T-cell (primary cell): ENCODE results near the gene LARP4. TPM values are rescaled to one million over a fixed set of nuclear protein-coding genes. Genes with fewer than 3 reads are reported as not detected.

Experiments used
- ATAC-seq, 4 experiments: fragments of 200-7000 bp in 3 of 4; fragments of 150-1000 bp in 1 of 4; cut with Tn5 transposase; replicated peaks in 1 of 4; 1 replicate in 3 of 4; 2 replicates in 1 of 4; pipeline ENCODE4 v1.10.0; 2021; ENCODE audit warnings: moderate library complexity in 3 of 4, mild to moderate bottlenecking in 2 of 4, moderate number of reproducible peaks in 1 of 4
- CTCF ChIA-PET, 2 donors: fragments of 300-600 bp; sonication (Branson Sonifier 250); formaldehyde crosslinking; loops; one replicate each; lab custom pipeline; 2022; ENCODE audit warnings: antibody characterized with exemption in 2 of 2; lab: Charles Lee
- POLR2A ChIA-PET, 2 donors: fragments of 300-600 bp; sonication (Branson Sonifier 250); formaldehyde crosslinking; loops; one replicate each; lab custom pipeline; 2022; ENCODE audit warnings: antibody characterized with exemption in 2 of 2; lab: Charles Lee
- DNase-seq, 35 experiments: peaks; one replicate each; pipeline versions ENCODE4 v3.0.0 to v3.0.0-alpha.2; 2013 to 2023
- H3K27ac ChIP-seq: one replicate; pipeline ENCODE4 v1.5.1; 2013; ENCODE audit warnings: low read length
- H3K27me3 ChIP-seq, 2 experiments: replicated peaks in 1 of 2; 1 replicate in 1 of 2; 2 replicates in 1 of 2; pipeline versions ENCODE4 v1.6.1 to v1.7.0; 2013; ENCODE audit warnings: low read length in 1 of 2, mixed read lengths in 1 of 2; ENCODE audit not compliant: control insufficient read depth in 2 of 2, insufficient read depth in 2 of 2; ENCODE audit errors: extremely low read depth in 1 of 2
- H3K36me3 ChIP-seq, 2 donors: 1 replicate in 1 of 2; 2 replicates in 1 of 2; pipeline versions ENCODE4 v1.6.1 to v1.7.0; 2013; ENCODE audit warnings: low read length in 1 of 2; ENCODE audit not compliant: control insufficient read depth in 2 of 2, insufficient read depth in 1 of 2; ENCODE audit errors: extremely low read depth in 1 of 2
- H3K4me1 ChIP-seq, 2 experiments: 1 replicate in 1 of 2; 2 replicates in 1 of 2; pipeline versions ENCODE4 v1.6.1 to v1.7.0; 2013; ENCODE audit warnings: low read length in 2 of 2, mixed read lengths in 1 of 2; ENCODE audit not compliant: insufficient read depth in 2 of 2, control insufficient read depth in 1 of 2; ENCODE audit errors: extremely low read depth in 1 of 2
- H3K4me3 ChIP-seq, 2 donors: 1 replicate in 1 of 2; 2 replicates in 1 of 2; pipeline versions ENCODE4 v1.5.1 to v1.7.0; 2013; ENCODE audit warnings: mild to moderate bottlenecking in 2 of 2, low read length in 1 of 2, moderate library complexity in 1 of 2; ENCODE audit not compliant: control insufficient read depth in 1 of 2; ENCODE audit errors: extremely low read depth in 1 of 2
- H3K9me3 ChIP-seq: 2 replicates; pipeline ENCODE4 v1.7.0; 2013
- H3K27ac Mint-ChIP-seq, 2 donors: one replicate each; pipeline ENCODE4 v1.8.0; 2020 to 2021; ENCODE audit warnings: mild to moderate bottlenecking in 2 of 2, mixed read lengths in 2 of 2
- H3K27me3 Mint-ChIP-seq, 2 donors: one replicate each; pipeline ENCODE4 v1.8.0; 2021 to 2022; ENCODE audit warnings: mixed read lengths in 2 of 2
- H3K36me3 Mint-ChIP-seq: one replicate; pipeline ENCODE4 v1.8.0; 2021; ENCODE audit warnings: mixed read lengths
- H3K4me1 Mint-ChIP-seq, 3 donors: one replicate each; pipeline ENCODE4 v1.8.0; 2020 to 2022; ENCODE audit warnings: mixed read lengths in 3 of 3, mild to moderate bottlenecking in 1 of 3
- H3K4me3 Mint-ChIP-seq, 3 donors: one replicate each; pipeline ENCODE4 v1.8.0; 2020 to 2022; ENCODE audit warnings: mild to moderate bottlenecking in 3 of 3, mixed read lengths in 3 of 3, moderate library complexity in 3 of 3
- H3K9me3 Mint-ChIP-seq, 3 donors: one replicate each; pipeline ENCODE4 v1.8.0; 2020 to 2022; ENCODE audit warnings: mixed read lengths in 3 of 3
- WGBS: methylation state at CpG from one replicate; pipeline ENCODE4 v1.1.5; 2013; ENCODE audit warnings: missing lambda C conversion rate; ENCODE audit not compliant: insufficient coverage; 5-methylcytosine and 5-hydroxymethylcytosine counted together
- total RNA-seq, 35 experiments: library from RNA in 6 of 35; stranded (reverse) in 6 of 35; fragments of 120-200 nt in 1 of 35; gene quantifications; one replicate each; pipeline versions ENCODE4 v1.2.1 to v1.2.4 and lab custom pipeline; 2013 to 2026

Gene LARP4
- total RNA-seq, 5 donors from 2014 or later (not counting 1 experiment from before 2014, with no cell fraction given) = 22.2 to 38.8 (median 36.7) TPM

DNA sequence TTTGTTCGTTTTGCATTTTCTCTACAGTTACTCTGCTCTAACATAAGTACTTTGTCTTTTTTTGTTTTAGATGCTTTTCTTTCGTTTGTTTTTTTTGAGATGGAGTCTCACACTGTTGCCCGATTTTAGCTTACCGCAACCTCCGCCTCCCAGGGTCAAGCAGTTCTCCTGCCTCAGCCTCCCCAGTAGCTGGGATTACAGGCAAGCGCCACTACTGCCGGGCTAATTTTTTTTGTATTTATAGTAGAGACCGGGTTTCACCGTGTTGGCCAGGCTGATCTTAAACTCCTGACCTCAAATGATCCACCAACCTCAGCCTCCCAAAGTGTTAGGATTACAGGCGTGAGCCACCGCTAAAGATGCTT, 106.8 kb downstream of the LARP4 start:
- Histone ChIP-seq H3K9me3 (no peaks in the 10 kb centered on the region), H3K36me3 (no peaks in the 10 kb centered on the region), H3K4me1 (peaks cover 45 to 50% of the 10 kb centered on the region in 2 experiments), H3K4me3 (no peak overlapping the region), H3K27ac (no peak overlapping the region), H3K27me3 (no peaks in the 10 kb centered on the region)
- peaks cover 55 to 61% (median 60%) of the 10 kb centered on the region in 3 donors for H3K4me1 Mint-ChIP-seq
- WGBS = 93% methylated on average over 3 of the region's 11 CpGs
- DNase-seq (no peak), ATAC-seq (no peak)
- CTCF ChIA-PET = interaction anchor here (0.6 to 3.4 kb wide), 8 partner anchors 10 to 864 kb away, joined by 3 to 15 read pairs (median 3); no protein-coding TSS in a partner anchor
- H3K27ac Mint-ChIP-seq = peak overlapping the region; percentile 91 to 92
- POLR2A ChIA-PET = interaction anchor here in 1 of 2 donors (0.6 kb wide), 2 partner anchors 18 to 48 kb away, joined by 4 to 5 read pairs; no protein-coding TSS in a partner anchor
- no peaks in the 10 kb centered on the region for H3K9me3 Mint-ChIP-seq
- H3K36me3 Mint-ChIP-seq = no peaks in the 10 kb centered on the region
- H3K4me3 Mint-ChIP-seq = peak overlapping the region; percentile 95 to 97 (median 96)
- no peaks in the 10 kb centered on the region for H3K27me3 Mint-ChIP-seq

- Mint-ChIP-seq H3K4me3 (peak overlapping the region; percentile 95 to 97 (median 96)), H3K4me1 (peaks cover 59 to 65% (median 64%) of the 10 kb centered on the region in 3 donors), H3K27me3 (no peaks in the 10 kb centered on the region), H3K27ac (peak overlapping the region; percentile 92 to 94), H3K36me3 (no peaks in the 10 kb centered on the region), H3K9me3 (no peaks in the 10 kb centered on the region)
- Histone ChIP-seq H3K36me3 (no peaks in the 10 kb centered on the region), H3K9me3 (no peaks in the 10 kb centered on the region), H3K27me3 (no peaks in the 10 kb centered on the region), H3K4me3 (peak overlapping the region in 1 of 2 donors; percentile 44), H3K4me1 (peaks cover 47 to 55% of the 10 kb centered on the region in 2 experiments), H3K27ac (peak overlapping the region; percentile 14)
- ChIA-PET POLR2A (interaction anchor here (0.5 to 0.6 kb wide), 4 partner anchors 16 to 169 kb away, joined by 3 to 5 read pairs (median 3); no protein-coding TSS in a partner anchor), CTCF (interaction anchor here (0.6 to 3.4 kb wide), 11 partner anchors 8 to 864 kb away, joined by 3 to 15 read pairs (median 3); no protein-coding TSS in a partner anchor)
- 13% methylated on average over 1 of the region's 2 CpGs for WGBS
- DNase-seq = peak in 21 of 35 experiments; percentile 12 to 50 (median 19)
- peak in 1 of 4 experiments; percentile 37 for ATAC-seq
Measured at GRCh38 chr12:50507930-50508329, 107.2 kb downstream of the LARP4 start.

DNA sequence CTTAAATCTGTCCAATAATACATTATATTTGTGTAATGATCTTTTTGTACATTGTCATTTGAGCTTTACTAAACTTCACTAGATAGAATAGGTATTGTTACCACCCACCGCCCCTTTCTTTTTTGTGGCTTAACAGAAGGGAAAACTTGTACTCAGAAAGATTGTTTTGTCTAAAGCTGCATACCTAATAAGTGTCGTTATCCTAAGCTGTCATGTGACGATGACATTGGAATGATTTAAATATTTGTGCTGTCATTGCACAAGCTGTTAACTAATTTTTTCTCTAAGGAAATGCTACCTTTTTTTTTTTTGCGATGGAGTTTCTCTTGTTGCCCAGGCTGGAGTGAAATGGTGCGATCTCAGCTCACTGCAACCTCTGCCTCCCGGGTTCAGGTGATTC, 107.7 kb downstream of the LARP4 start:
- no peak for ATAC-seq
- Mint-ChIP-seq H3K9me3 (no peaks in the 10 kb centered on the region), H3K4me3 (peak overlapping the region; percentile 95 to 97 (median 96)), H3K27me3 (no peaks in the 10 kb centered on the region), H3K27ac (peak overlapping the region; percentile 92 to 94), H3K4me1 (peaks cover 64 to 70% (median 69%) of the 10 kb centered on the region in 3 donors), H3K36me3 (no peaks in the 10 kb centered on the region)
- Histone ChIP-seq H3K4me1 (peaks cover 51 to 59% of the 10 kb centered on the region in 2 experiments), H3K36me3 (no peaks in the 10 kb centered on the region), H3K27me3 (no peaks in the 10 kb centered on the region), H3K27ac (peak overlapping the region; percentile 14), H3K9me3 (no peaks in the 10 kb centered on the region), H3K4me3 (no peak overlapping the region)
- POLR2A ChIA-PET = interaction anchor here (0.5 to 0.6 kb wide), 5 partner anchors 16 to 1600 kb away, joined by 3 to 6 read pairs (median 3); no protein-coding TSS in a partner anchor
- CTCF ChIA-PET = interaction anchor here (0.6 to 3.4 kb wide), 10 partner anchors 7 to 863 kb away, joined by 3 to 15 read pairs (median 4); no protein-coding TSS in a partner anchor
- 56% methylated on average over 2 of the region's 6 CpGs for WGBS
- DNase-seq = no peak

DNA sequence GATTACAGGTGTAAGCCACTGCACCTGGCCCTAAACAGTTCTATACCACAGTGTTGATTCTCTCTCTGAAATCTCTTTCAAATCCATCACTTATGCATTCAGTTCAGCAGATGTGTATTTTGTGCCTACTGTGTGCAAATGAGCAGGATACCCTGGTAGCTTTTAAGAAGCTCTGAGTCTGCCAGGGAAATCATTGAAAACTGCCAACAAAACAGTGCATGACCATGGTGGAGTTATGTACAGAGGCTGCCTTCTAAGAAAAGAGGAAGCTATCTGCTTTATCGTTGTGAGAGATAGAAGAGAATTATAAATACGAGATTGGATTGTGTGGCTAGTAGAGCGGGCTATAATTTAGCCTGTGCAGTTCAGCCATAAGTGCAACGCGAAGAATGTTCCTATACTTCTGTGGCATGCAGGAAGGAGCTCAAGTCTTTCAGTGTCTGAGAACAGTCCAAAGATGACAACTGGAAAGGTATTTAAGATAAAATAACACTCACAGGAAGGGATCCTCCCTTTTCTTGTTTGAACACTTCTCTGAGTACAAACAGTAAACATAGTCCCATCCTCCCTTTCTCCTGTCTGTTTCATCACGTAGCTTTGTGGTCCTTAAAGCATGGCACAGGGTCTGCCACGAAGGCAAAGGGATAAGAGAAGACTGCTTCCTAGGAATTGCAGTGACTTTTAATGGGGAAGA, 108.4 kb downstream of the LARP4 start:
- ATAC-seq = no peak
- Mint-ChIP-seq H3K27ac (peak overlapping the region; percentile 92 to 94), H3K4me1 (peaks cover 71 to 77% (median 76%) of the 10 kb centered on the region in 3 donors), H3K27me3 (no peaks in the 10 kb centered on the region), H3K36me3 (no peaks in the 10 kb centered on the region), H3K9me3 (no peaks in the 10 kb centered on the region), H3K4me3 (peak overlapping the region; percentile 95 to 97 (median 96))
- Histone ChIP-seq H3K27ac (peak overlapping the region; percentile 20), H3K9me3 (no peaks in the 10 kb centered on the region), H3K4me3 (no peak overlapping the region), H3K27me3 (no peaks in the 10 kb centered on the region), H3K4me1 (peaks cover 55 to 66% of the 10 kb centered on the region in 2 experiments), H3K36me3 (no peaks in the 10 kb centered on the region)
- 45% methylated on average over 3 of the region's 7 CpGs for WGBS
- DNase-seq = no peak
- CTCF ChIA-PET = interaction anchor here in 1 of 2 donors (0.6 to 3.4 kb wide), 8 partner anchors 9 to 402 kb away, joined by 3 to 15 read pairs (median 4); no protein-coding TSS in a partner anchor
- POLR2A ChIA-PET = interaction anchor here (0.6 kb wide), 3 partner anchors 133 to 1601 kb away, joined by 3 to 6 read pairs (median 4); no protein-coding TSS in a partner anchor

- H3K9me3 ChIP-seq = no peaks in the 10 kb centered on the region
- peak overlapping the region in 1 of 2 donors; percentile 53 for H3K4me3 ChIP-seq
- no peaks in the 10 kb centered on the region for H3K36me3 ChIP-seq
- H3K4me1 Mint-ChIP-seq = peaks cover 52 to 67% (median 65%) of the 10 kb centered on the region in 3 donors
- H3K27me3 ChIP-seq = no peaks in the 10 kb centered on the region
- H3K27ac Mint-ChIP-seq = peak overlapping the region; percentile 95 to 98
- POLR2A ChIA-PET = interaction anchor here (0.6 to 1.0 kb wide), 2 partner anchors 24 to 1308 kb away, joined by 3 to 6 read pairs; no protein-coding TSS in a partner anchor
- peak overlapping the region; percentile 32 for H3K27ac ChIP-seq
- no peaks in the 10 kb centered on the region for H3K27me3 Mint-ChIP-seq
- CTCF ChIA-PET = interaction anchor here in 1 of 2 donors (1.2 kb wide), 1 partner anchor 10 kb away, joined by 6 read pairs; the partner anchor contains the start of gene DIP2B
- ATAC-seq (peak; percentile 43 to 82 (median 72)), DNase-seq (peak in 2 of 35 experiments; percentile 23 to 37)
- peaks cover 53 to 77% of the 10 kb centered on the region in 2 experiments for H3K4me1 ChIP-seq
- 38% methylated on average over 3 of the region's 4 CpGs for WGBS
- H3K9me3 Mint-ChIP-seq = no peaks in the 10 kb centered on the region
- H3K4me3 Mint-ChIP-seq = peak overlapping the region; percentile 53 to 78 (median 64)
- peaks cover 3% of the 10 kb centered on the region for H3K36me3 Mint-ChIP-seq
Measured at GRCh38 chr12:50514526-50515276, 114.0 kb downstream of the LARP4 start.
